K562 (cell line): ENCODE measurements around the gene ACTC1. TPM values are rescaled to one million over a fixed set of nuclear protein-coding genes. Genes with fewer than 3 reads are reported as not detected.
A peak's percentile ranks its signal among the peaks of the same experiment; 100 is the strongest.

Experiments used
- BCOR ChIP-seq: fragments of 450-650 bp; IDR thresholded peaks from 2 replicates; pipeline ENCODE4 v1.6.1; 2016
- CCNT2 ChIP-seq: IDR thresholded peaks from 2 replicates; pipeline ENCODE4 v1.6.1; 2011; ENCODE audit warnings: borderline replicate concordance, low read depth, mild to moderate bottlenecking, moderate library complexity, mixed read lengths, low read length; ENCODE audit not compliant: insufficient read length; ENCODE audit errors: extremely low read depth
- CEBPZ ChIP-seq: fragments of 150-350 bp; IDR thresholded peaks from 2 replicates; pipeline ENCODE4 v1.6.1; 2014; ENCODE audit warnings: low read depth, mild to moderate bottlenecking, low read length, borderline replicate concordance
- FOXA3 ChIP-seq, 2 experiments: fragments of 450-650 bp in 1 of 2; sonication (generic) in 1 of 2; formaldehyde crosslinking; IDR thresholded peaks in 1 of 2; conservative IDR thresholded peaks in 1 of 2; 2 replicates each; pipeline versions ENCODE4 v1.4.0 to v1.8.0; 2020 to 2022; ENCODE audit warnings: mild to moderate bottlenecking in 2 of 2, missing genetic modification reagents in 1 of 2
- HDAC3 ChIP-seq: fragments of 450-650 bp; IDR thresholded peaks from 2 replicates; pipeline ENCODE4 v1.6.1; 2018; ENCODE audit warnings: borderline replicate concordance, mild to moderate bottlenecking, moderate library complexity; ENCODE audit not compliant: partially characterized antibody
- ILK ChIP-seq: fragments of 450-650 bp; IDR thresholded peaks from 2 replicates; pipeline ENCODE4 v1.6.1; 2016; ENCODE audit warnings: missing genetic modification characterization, low read depth, mild to moderate bottlenecking, missing compliant biosample characterization, moderate library complexity, borderline replicate concordance
- KLF6 ChIP-seq: fragments of 250-450 bp; sonication (Bioruptor Pico); IDR thresholded peaks from 2 replicates; pipeline ENCODE4 v1.4.0; 2020; ENCODE audit warnings: mild to moderate bottlenecking, moderate library complexity, borderline replicate concordance
- MLX ChIP-seq, 2 experiments: fragments of 450-650 bp in 1 of 2; sonication (generic) in 1 of 2; formaldehyde crosslinking; conservative IDR thresholded peaks; 2 replicates each; pipeline versions ENCODE4 v1.4.0 to v1.8.1; 2020 to 2022; ENCODE audit warnings: mild to moderate bottlenecking in 1 of 2, missing genetic modification reagents in 1 of 2
- PHB2 ChIP-seq: fragments of 450-650 bp; IDR thresholded peaks from 2 replicates; pipeline ENCODE4 v1.6.1; 2017; ENCODE audit warnings: low read depth
- PKNOX1 ChIP-seq: fragments of 450-650 bp; IDR thresholded peaks from 2 replicates; pipeline ENCODE4 v1.6.1; 2016
- POLR2AphosphoS2 ChIP-seq: IDR thresholded peaks from 2 replicates; pipeline ENCODE4 v1.6.1; 2012; ENCODE audit warnings: low read length, improper control_type of control experiment
- SPI1 ChIP-seq: IDR thresholded peaks from 2 replicates; pipeline ENCODE4 v1.6.1; 2011; ENCODE audit warnings: low read depth, low read length, control low read depth, borderline replicate concordance
- STAT5A ChIP-seq: IDR thresholded peaks from 2 replicates; pipeline ENCODE4 v1.6.1; 2012; ENCODE audit warnings: low read length, inconsistent platforms, borderline replicate concordance
- THRB ChIP-seq: fragments of 450-650 bp; formaldehyde crosslinking; conservative IDR thresholded peaks from 2 replicates; pipeline ENCODE4 v1.4.0; 2022; ENCODE audit warnings: mild to moderate bottlenecking, missing genetic modification characterization
- VEZF1 ChIP-seq: fragments of 200-800 bp; sonication (Bioruptor generic); IDR thresholded peaks from 2 replicates; pipeline ENCODE4 v1.6.1; 2017; ENCODE audit warnings: missing genetic modification characterization, missing compliant biosample characterization
- ZFP1 ChIP-seq: fragments of 450-650 bp; formaldehyde crosslinking; IDR thresholded peaks from 2 replicates; pipeline ENCODE4 v1.4.0; 2020; ENCODE audit warnings: mild to moderate bottlenecking, mixed read lengths
- ZNF696 ChIP-seq: fragments of 250-450 bp; sonication (Bioruptor Pico); conservative IDR thresholded peaks from 2 replicates; pipeline ENCODE4 v1.4.0; 2020; ENCODE audit warnings: mild to moderate bottlenecking, moderate library complexity
- ZNF77 ChIP-seq: fragments of 250-450 bp; sonication (Bioruptor Pico); IDR thresholded peaks from 2 replicates; pipeline ENCODE4 v1.5.0; 2020
- polyA plus RNA-seq, 8 experiments: library from polyadenylated mRNA; depleted of rRNA in 4 of 8; stranded (reverse) in 5 of 8; unstranded in 3 of 8; fragments of >200 nt; fragmentation: Nextera tagmentation in 2 of 8; fragmentation: Illumina TruSeq in 1 of 8; extraction: Ambion mirVana in 2 of 8; extraction: Trizol in 1 of 8; gene quantifications; 2 replicates each; pipeline versions ENCODE4 v1.2.1 to v1.2.3, GENCODE V29; 2011 to 2014; ENCODE audit warnings: inconsistent platforms in 1 of 8, missing spikeins in 1 of 8
- total RNA-seq, 7 experiments: library from RNA; depleted of rRNA in 6 of 7; stranded (reverse); fragments of >200 nt in 6 of 7; fragmentation: Illumina TruSeq in 2 of 7; extraction: Trizol in 2 of 7; gene quantifications; 2 replicates each; pipeline versions ENCODE4 v1.2.1 to v1.2.3, GENCODE V29; 2011 to 2021; ENCODE audit warnings: low replicate concordance in 1 of 7

Gene ACTC1
- total and polyA plus RNA-seq, 9 of the 15 experiments (the other 6 are each of a cell fraction or from before 2014, with no cell fraction given) = 0.08 to 0.84 (median 0.17) TPM; not detected in 3

GRCh38 chr15:34799149-34800101, 4.1 kb upstream of the ACTC1 start (continued):
- TF ChIP-seq HDAC3 (no peak), SPI1 (no peak), FOXA3 (CRISPR knock-in tag; conservative IDR thresholded peaks at IDR 0.05 in 1 of 2, IDR thresholded peaks at IDR 0.05 in 1 of 2) (peak; percentile 20 to 49; a peak in 1 of 4 replicates), CEBPZ (no peak), POLR2AphosphoS2 (no peak), ZNF77 (no peak), ILK (tag) (no peak), MLX (CRISPR knock-in tag; conservative IDR thresholded peaks at IDR 0.05) (no peak), KLF6 (CRISPR knock-in tag) (no peak), CCNT2 (no peak), BCOR (no peak), ZFP1 (CRISPR knock-in tag) (no peak), STAT5A (no peak), ZNF696 (CRISPR knock-in tag) (no peak), VEZF1 (CRISPR knock-in tag) (0 out of 2 replicates have a peak, but pooled peaks have one; percentile 28), PHB2 (no peak), PKNOX1 (peak; percentile 20; the same call in 1 of the 2 replicates), THRB (CRISPR knock-in tag) (no peak)
